HFFc6 (cell line): ENCODE data around the gene PDLIM1. TPM values are rescaled to one million over a fixed set of nuclear protein-coding genes. Genes with fewer than 3 reads are reported as not detected.
A peak's percentile ranks its signal among the peaks of the same experiment; 100 is the strongest.

Source experiments
- DNase-seq: peaks from one replicate; pipeline ENCODE4 v3.0.0-alpha.2; 2018
- H3K27ac Mint-ChIP-seq: 2 replicates; pipeline ENCODE4 v1.8.0; 2020; ENCODE audit warnings: mild to moderate bottlenecking, mixed read lengths
- H3K27me3 Mint-ChIP-seq: 2 replicates; pipeline ENCODE4 v1.8.0; 2021; ENCODE audit warnings: mild to moderate bottlenecking, moderate library complexity, mixed read lengths; ENCODE audit not compliant: insufficient read depth
- H3K36me3 Mint-ChIP-seq: 2 replicates; pipeline ENCODE4 v1.8.0; 2021; ENCODE audit warnings: low read depth, mixed read lengths
- H3K4me1 Mint-ChIP-seq: 2 replicates; pipeline ENCODE4 v1.8.0; 2020; ENCODE audit warnings: low read depth, mixed read lengths
- H3K4me3 Mint-ChIP-seq: 2 replicates; pipeline ENCODE4 v1.8.0; 2020; ENCODE audit warnings: mild to moderate bottlenecking, moderate library complexity, mixed read lengths
- H3K9me3 Mint-ChIP-seq: 2 replicates; pipeline ENCODE4 v1.8.0; 2020; ENCODE audit warnings: mild to moderate bottlenecking, mixed read lengths
- CTCF ChIP-seq: fragments of 200-600 bp; sonication (generic); IDR thresholded peaks from 2 replicates; pipeline ENCODE4 v1.5.0; 2021; ENCODE audit warnings: antibody characterized with exemption, mild to moderate bottlenecking
- total RNA-seq, 6 experiments: library from RNA; stranded (reverse); fragmentation: NEBNext Ultra II Directional; extraction: Animal tissue kit (Norgen Biotek cat#: 25700); gene quantifications; 2 replicates in 1 of 6; 3 replicates in 5 of 6; pipeline ENCODE4 v1.2.3, GENCODE V29; 2021

Gene PDLIM1
- total RNA-seq, 6 experiments from 2014 or later: 131 to 163 (median 154) TPM

DNA sequence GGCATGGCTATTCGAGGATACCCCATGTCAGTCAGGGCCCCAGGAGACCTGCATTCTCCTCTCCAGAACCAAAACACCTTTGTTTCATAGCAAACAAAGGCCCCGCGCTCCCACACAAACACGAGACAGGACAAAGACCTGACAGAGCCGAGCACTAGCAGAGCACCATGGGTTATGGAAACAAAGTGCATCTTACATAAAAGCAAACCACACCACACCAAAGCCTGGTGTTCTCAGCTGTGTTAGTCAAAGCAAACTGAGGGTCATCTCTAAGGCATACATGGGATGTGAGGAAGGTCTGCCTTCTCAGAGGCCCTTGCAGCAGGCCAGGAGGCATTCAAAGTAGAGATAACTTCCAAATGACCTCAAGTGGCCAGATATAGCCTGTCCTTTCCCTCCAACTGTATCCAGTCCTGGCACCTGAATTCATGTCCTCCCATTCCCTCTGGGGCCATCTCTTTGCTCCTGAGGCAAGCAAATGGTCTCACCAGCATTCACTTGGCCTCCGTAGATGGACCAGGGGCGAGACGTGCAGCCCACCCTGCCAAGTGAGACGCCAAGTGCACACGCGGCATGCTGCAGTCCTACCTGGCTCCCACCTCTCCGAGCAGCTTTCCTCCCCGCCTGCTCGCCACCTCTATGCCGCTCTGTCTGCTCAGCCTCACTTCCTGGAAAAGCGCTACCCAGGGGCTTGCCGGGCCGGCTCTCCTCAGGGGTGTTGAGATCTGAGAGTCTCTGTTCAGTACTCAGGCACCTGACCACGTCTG, 45.3 kb upstream of the PDLIM1 start:
- DNase-seq: no peak

DNA sequence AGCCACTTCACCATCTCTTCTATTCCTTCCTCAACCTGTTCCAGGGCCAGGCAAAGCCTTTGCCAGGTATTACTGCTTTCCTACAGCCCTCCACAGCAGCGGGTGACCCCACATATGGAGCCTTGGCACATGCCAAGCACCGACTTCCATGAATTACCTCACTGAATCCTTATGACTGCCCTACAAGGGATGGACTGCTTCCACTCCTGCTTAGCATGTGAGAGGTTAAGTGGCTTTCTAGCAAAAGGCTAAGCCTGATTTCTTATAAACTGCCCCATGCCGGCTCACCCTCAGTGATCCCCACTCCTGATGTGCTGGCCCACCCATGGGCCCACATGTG, 44.0 kb upstream of the PDLIM1 start:
- no peak for TF ChIP-seq CTCF
- H3K4me3 Mint-ChIP-seq: peak overlapping the region; percentile 81
- H3K9me3 Mint-ChIP-seq: no peaks in the 10 kb centered on the region
- DNase-seq: no peak
- H3K27me3 Mint-ChIP-seq: peaks cover 6% of the 10 kb centered on the region
- H3K27ac Mint-ChIP-seq: peak overlapping the region; percentile 100
- H3K36me3 Mint-ChIP-seq: no peaks in the 10 kb centered on the region
- peaks cover 53% of the 10 kb centered on the region for H3K4me1 Mint-ChIP-seq

More for the DNA sequence above, 45.3 kb upstream of the PDLIM1 start:
- no peak for TF ChIP-seq CTCF
- no peak overlapping the region for H3K27ac Mint-ChIP-seq
- no peak overlapping the region for H3K4me3 Mint-ChIP-seq
- H3K36me3 Mint-ChIP-seq: no peaks in the 10 kb centered on the region
- no peaks in the 10 kb centered on the region for H3K9me3 Mint-ChIP-seq
- H3K4me1 Mint-ChIP-seq: peaks cover 43% of the 10 kb centered on the region
- peaks cover 4% of the 10 kb centered on the region for H3K27me3 Mint-ChIP-seq

DNA sequence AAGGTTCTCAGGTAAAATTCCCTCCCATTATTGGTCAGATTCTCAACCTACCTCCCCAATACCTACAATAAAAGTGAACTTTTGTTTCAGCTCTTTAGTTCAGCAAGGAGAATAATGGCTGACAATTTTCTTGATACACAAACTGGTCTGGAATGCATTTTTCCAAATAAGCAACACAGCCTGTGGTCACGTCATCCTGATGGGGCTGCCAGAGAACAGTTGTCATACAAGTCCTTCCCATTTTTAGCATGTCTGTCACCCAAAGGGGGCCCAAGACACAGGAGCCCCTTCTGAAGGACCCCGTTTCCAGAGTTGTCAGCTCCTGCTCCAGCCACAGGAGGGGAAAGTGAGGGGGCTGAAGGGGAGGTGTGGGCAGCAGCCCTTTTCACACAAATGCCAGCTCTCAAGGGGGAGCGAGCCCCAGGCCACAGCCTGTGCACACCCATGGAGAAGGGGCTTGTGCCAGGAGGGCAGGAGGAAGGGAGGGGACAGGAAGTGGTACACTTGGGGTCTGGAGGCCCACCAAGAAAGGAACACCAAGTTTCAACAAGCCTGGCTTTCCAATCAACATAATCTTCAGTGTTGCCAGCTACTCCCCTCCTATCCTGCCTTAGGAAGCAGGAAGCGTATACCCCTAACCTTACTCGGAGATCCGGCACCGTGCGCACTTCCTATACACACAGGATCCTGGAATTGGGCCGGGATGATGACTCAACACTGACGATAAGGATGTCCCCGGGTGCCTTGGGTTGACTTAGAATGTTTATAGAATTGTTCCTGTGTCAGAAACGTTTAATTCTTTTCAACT, 43.4 kb upstream of the PDLIM1 start:
- peaks cover 6% of the 10 kb centered on the region for H3K27me3 Mint-ChIP-seq
- H3K9me3 Mint-ChIP-seq: no peaks in the 10 kb centered on the region
- DNase-seq: peak; percentile 88
- H3K4me1 Mint-ChIP-seq: peaks cover 53% of the 10 kb centered on the region
- TF ChIP-seq CTCF: no peak
- H3K36me3 Mint-ChIP-seq: no peaks in the 10 kb centered on the region
- peak overlapping the region; percentile 100 for H3K27ac Mint-ChIP-seq
- peak overlapping the region; percentile 81 for H3K4me3 Mint-ChIP-seq

GRCh38 chr10:95332666-95333249, 42.0 kb upstream of the PDLIM1 start:
- Mint-ChIP-seq H3K4me3 (no peak overlapping the region), H3K9me3 (no peaks in the 10 kb centered on the region), H3K4me1 (peaks cover 56% of the 10 kb centered on the region), H3K27ac (peak overlapping the region; percentile 25; the same call in 1 of the 2 replicates), H3K27me3 (peaks cover 6% of the 10 kb centered on the region), H3K36me3 (no peaks in the 10 kb centered on the region)
- no peak for TF ChIP-seq CTCF
- no peak for DNase-seq

DNA sequence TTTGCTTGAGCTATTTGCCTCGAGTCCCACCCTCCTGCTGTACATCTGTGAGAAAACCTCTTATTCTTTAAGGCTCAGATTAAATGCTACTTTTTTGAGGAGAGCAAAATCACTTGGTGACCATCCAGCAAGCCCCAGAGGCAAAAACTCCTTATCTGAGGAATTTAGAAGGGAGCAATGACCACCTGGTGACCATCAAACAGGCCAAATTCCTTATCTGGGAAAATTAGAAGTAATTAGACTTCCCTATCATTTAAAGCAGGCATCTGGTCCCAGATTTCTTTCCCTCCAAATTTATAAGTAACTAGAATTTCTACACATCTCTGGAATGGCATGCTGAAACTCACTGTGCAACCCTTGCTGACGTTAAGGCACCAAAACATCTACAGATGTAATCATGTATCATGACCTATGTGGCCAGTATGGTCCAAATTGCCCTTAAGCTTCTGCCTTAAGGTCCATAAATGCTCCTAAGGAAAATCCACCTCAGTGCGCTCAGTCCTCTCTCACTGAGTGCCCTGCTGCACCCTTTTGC, 40.9 kb upstream of the PDLIM1 start:
- H3K4me1 Mint-ChIP-seq: peaks cover 63% of the 10 kb centered on the region
- DNase-seq: no peak
- no peak overlapping the region for H3K4me3 Mint-ChIP-seq
- H3K9me3 Mint-ChIP-seq: no peaks in the 10 kb centered on the region
- no peak for TF ChIP-seq CTCF
- H3K27ac Mint-ChIP-seq: no peak overlapping the region
- H3K27me3 Mint-ChIP-seq: peaks cover 6% of the 10 kb centered on the region
- no peaks in the 10 kb centered on the region for H3K36me3 Mint-ChIP-seq
